Psoas muscle (tissue), 8 donors: ENCODE measurements around the gene STARD4. TPM values are rescaled to one million over a fixed set of nuclear protein-coding genes. Genes with fewer than 3 reads are reported as not detected.
A peak's percentile ranks its signal among the peaks of the same experiment; 100 is the strongest.

Experiments
- ATAC-seq, 4 donors: fragments of 200-7000 bp; cut with Tn5 transposase; one replicate each; pipeline ENCODE4 v1.9.1; 2020; ENCODE audit warnings: moderate library complexity in 3 of 4, mild to moderate bottlenecking in 2 of 4
- DNase-seq, 2 donors: peaks; one replicate each; pipeline ENCODE4 v3.0.0-alpha.2; 2020
- H3K27ac ChIP-seq: fragments of 200-600 bp; one replicate; pipeline ENCODE4 v1.8.0; 2022
- H3K27me3 ChIP-seq, 3 donors: fragments of 200-600 bp in 1 of 3; one replicate each; pipeline versions ENCODE4 v1.6.1 to v1.8.0; 2013 to 2022; ENCODE audit warnings: low read length in 2 of 3, mild to moderate bottlenecking in 2 of 3, moderate library complexity in 1 of 3; ENCODE audit not compliant: insufficient read depth in 3 of 3
- H3K36me3 ChIP-seq, 2 donors: fragments of 200-600 bp in 1 of 2; one replicate each; pipeline versions ENCODE4 v1.6.1 to v1.8.0; 2013 to 2022; ENCODE audit warnings: low read depth in 1 of 2, mild to moderate bottlenecking in 1 of 2, moderate library complexity in 1 of 2; ENCODE audit not compliant: insufficient read depth in 1 of 2
- H3K4me1 ChIP-seq: fragments of 200-600 bp; one replicate; pipeline ENCODE4 v1.8.0; 2022
- H3K4me3 ChIP-seq: fragments of 200-600 bp; one replicate; pipeline ENCODE4 v1.8.0; 2022; ENCODE audit warnings: mild to moderate bottlenecking
- H3K9me3 ChIP-seq: fragments of 200-600 bp; one replicate; pipeline ENCODE4 v1.8.0; 2022
- CTCF ChIP-seq: fragments of 200-600 bp; IDR thresholded peaks from one replicate; pipeline ENCODE4 v1.8.0; 2022; ENCODE audit warnings: antibody characterized with exemption
- WGBS, 3 donors: extraction: QIAGEN DNeasy Blood & Tissue Kit; methylation state at CpG; one replicate each; pipeline versions ENCODE4 v1.1.6 to v1.1.7; 2013; 5-methylcytosine and 5-hydroxymethylcytosine counted together
- intact Hi-C, 2 donors: fragments of 100-400 bp; cut with DNase I; formaldehyde crosslinking; loops; one replicate each; pipeline versions ENCODE4 v1.11.0 to v1.14.2; 2022
- polyA plus RNA-seq, 3 donors: library from polyadenylated mRNA; stranded (reverse); fragments of 200-250 nt; gene quantifications; one replicate each; pipeline ENCODE4 v1.2.3, GENCODE V29; 2013
- total RNA-seq, 4 donors: library from RNA; stranded (reverse); fragmentation: NEBNext Ultra II Directional in 2 of 4; extraction: Animal tissue kit (Norgen Biotek cat#: 25700) in 2 of 4; gene quantifications; one replicate each; pipeline versions ENCODE4 v1.2.1 to v1.2.4, GENCODE V29; 2021 to 2023
- donor health status: healthy with polysubstance abuse.
- donor health status: DM: no; HTN: no; CAD: no; lungs with moderate emphysema.
- donor health status: Bipolar disorder and iron deficiency.
- donor health status: healthy.
- donor health status: DM: yes; HTN: yes; CAD: no.
- donor health status: DM: no; HTN: no; CAD: no.
- donor health status: DM: no; HTN: no; CAD: no.
- donor health status: DM: yes; HTN: yes; CAD: no.

STARD4 gene
- total and polyA plus RNA-seq, 7 donors, result 0.86 to 2.3 (median 1.3) TPM

- peaks cover 8% of the 10 kb centered on the region for H3K4me1 ChIP-seq
- no peaks in the 10 kb centered on the region for H3K9me3 ChIP-seq
- no peak for ATAC-seq
- intact Hi-C loops, result loop anchor here (2.0 to 10.0 kb wide), 5 partner anchors 129 to 597 kb away; partner anchors contain the start of gene NREP (in 1 of the 2)
- no peaks in the 10 kb centered on the region for H3K27me3 ChIP-seq
- 61 to 67% (median 67%) methylated on average over 7 of the region's 7 CpGs for WGBS, 3 donors
- no peaks in the 10 kb centered on the region for H3K36me3 ChIP-seq
- peak overlapping the region; percentile 0 for H3K4me3 ChIP-seq
- H3K27ac ChIP-seq, result peak overlapping the region; percentile 75
- TF ChIP-seq CTCF, result no peak
- no peak for DNase-seq
Measured at GRCh38 chr5:111551569-111552275, 39.4 kb upstream of the STARD4 start.

- H3K4me1 ChIP-seq, result peaks cover 8% of the 10 kb centered on the region
- H3K27me3 ChIP-seq, result no peaks in the 10 kb centered on the region
- intact Hi-C loops, result loop anchor here (2.0 to 10.0 kb wide), 5 partner anchors 130 to 598 kb away; partner anchors contain the start of gene NREP (in 1 of the 2)
- peak overlapping the region; percentile 0 for H3K4me3 ChIP-seq
- TF ChIP-seq CTCF, result no peak
- H3K36me3 ChIP-seq, result no peaks in the 10 kb centered on the region
- DNase-seq (no peak), ATAC-seq (peak in 1 of 4 donors; percentile 12)
- WGBS, 3 donors, result 81 to 87% (median 83%) methylated on average over 1 of the region's 1 CpG
- no peaks in the 10 kb centered on the region for H3K9me3 ChIP-seq
- H3K27ac ChIP-seq, result peak overlapping the region; percentile 75
Measured at GRCh38 chr5:111551161-111551560, 38.8 kb upstream of the STARD4 start.

- peak; percentile 93 to 99 (median 99) for ATAC-seq
- peaks cover 8% of the 10 kb centered on the region for H3K4me1 ChIP-seq
- no peak overlapping the region for H3K4me3 ChIP-seq
- H3K27me3 ChIP-seq, result no peaks in the 10 kb centered on the region
- peak overlapping the region; percentile 75 for H3K27ac ChIP-seq
- 24 to 27% (median 26%) methylated on average over 8 of the region's 8 CpGs for WGBS, 3 donors
- intact Hi-C loops, result loop anchor here (1.0 to 10.0 kb wide), 6 partner anchors 130 to 598 kb away; partner anchors contain the start of gene NREP (in 1 of the 2)
- H3K9me3 ChIP-seq, result no peaks in the 10 kb centered on the region
- no peaks in the 10 kb centered on the region for H3K36me3 ChIP-seq
- peak; percentile 76 for TF ChIP-seq CTCF
- peak; percentile 76 to 83 for DNase-seq
Measured at GRCh38 chr5:111550282-111551020, 38.1 kb upstream of the STARD4 start.

GRCh38 chr5:111548992-111549649 is 36.8 kb upstream of the STARD4 start:
- no peaks in the 10 kb centered on the region for H3K36me3 ChIP-seq
- no peak for DNase-seq
- intact Hi-C loops, result no loop called here

More at GRCh38 chr5:111548992-111549649, 36.8 kb upstream of the STARD4 start:
- Histone ChIP-seq H3K4me3 (no peak overlapping the region), H3K9me3 (no peaks in the 10 kb centered on the region), H3K27me3 (no peaks in the 10 kb centered on the region), H3K27ac (no peak overlapping the region), H3K4me1 (peaks cover 8% of the 10 kb centered on the region)
- no peak for ATAC-seq
- WGBS, 3 donors, result 48 to 63% (median 55%) methylated on average over 6 of the region's 6 CpGs
- TF ChIP-seq CTCF, result no peak
